Heart right ventricle (tissue), 16 donors: ENCODE data around the gene NRXN3. TPM values are rescaled to one million over a fixed set of nuclear protein-coding genes. Genes with fewer than 3 reads are reported as not detected.

Source experiments
- ATAC-seq, 8 donors: fragments of 200-7000 bp; cut with Tn5 transposase; one replicate each; pipeline ENCODE4 v1.9.1; 2020; ENCODE audit warnings: mild to moderate bottlenecking in 8 of 8, moderate library complexity in 8 of 8, moderate number of reproducible peaks in 1 of 8
- DNase-seq, 2 donors: peaks; one replicate each; pipeline ENCODE4 v3.0.0-alpha.2; 2020
- H3K27ac ChIP-seq, 10 donors: fragments of 200-600 bp; sonication (generic) in 2 of 10; one replicate each; pipeline versions ENCODE4 v1.5.0 to v1.8.0; 2020 to 2022; ENCODE audit warnings: mild to moderate bottlenecking in 3 of 10
- H3K27me3 ChIP-seq, 7 donors: fragments of 200-600 bp; one replicate each; pipeline ENCODE4 v1.8.0; 2021 to 2022; ENCODE audit warnings: mild to moderate bottlenecking in 2 of 7
- H3K36me3 ChIP-seq, 9 donors: fragments of 200-600 bp; sonication (generic) in 1 of 9; one replicate each; pipeline versions ENCODE4 v1.5.0 to v1.8.0; 2020 to 2022; ENCODE audit warnings: mild to moderate bottlenecking in 2 of 9
- H3K4me1 ChIP-seq, 9 donors: fragments of 200-600 bp; sonication (generic) in 1 of 9; one replicate each; pipeline versions ENCODE4 v1.5.0 to v1.8.0; 2020 to 2022; ENCODE audit warnings: mild to moderate bottlenecking in 4 of 9
- H3K4me3 ChIP-seq, 10 donors: fragments of 200-600 bp; sonication (generic) in 2 of 10; one replicate each; pipeline versions ENCODE4 v1.5.0 to v1.8.0; 2020 to 2022; ENCODE audit warnings: mild to moderate bottlenecking in 7 of 10, moderate library complexity in 2 of 10
- H3K9me3 ChIP-seq, 11 donors: fragments of 200-600 bp in 10 of 11; sonication (generic) in 2 of 11; one replicate each; pipeline versions ENCODE4 v1.5.0 to v1.8.0; 2013 to 2022; ENCODE audit warnings: mild to moderate bottlenecking in 2 of 11, control low read depth in 1 of 11, moderate library complexity in 1 of 11
- WGBS, 2 donors: extraction: QIAGEN DNeasy Blood & Tissue Kit; methylation state at CpG; one replicate each; pipeline ENCODE4 v1.1.7; 2013; ENCODE audit warnings: inconsistent platforms in 1 of 2; 5-methylcytosine and 5-hydroxymethylcytosine counted together
- intact Hi-C, 10 donors: fragments of 100-400 bp; cut with DNase I; formaldehyde crosslinking; loops; one replicate each; pipeline versions ENCODE4 v1.11.1 to v1.14.2; 2022
- polyA plus RNA-seq, 2 donors: library from polyadenylated mRNA; stranded (reverse); fragments of 200-250 nt; gene quantifications; one replicate each; pipeline ENCODE4 v1.2.3, GENCODE V29; 2013
- total RNA-seq, 10 donors: library from RNA; stranded (reverse); fragmentation: NEBNext Ultra II Directional in 3 of 10; extraction: Animal tissue kit (Norgen Biotek cat#: 25700) in 3 of 10; gene quantifications; one replicate each; pipeline versions ENCODE4 v1.2.1 to v1.2.4, GENCODE V29; 2021 to 2023
- TF ChIP-seq, protein P1 (sequence below), 9 donors: fragments of 200-600 bp; sonication (generic) in 2 of 9; IDR thresholded peaks; one replicate each; pipeline versions ENCODE4 v1.5.0 to v1.8.0; 2021 to 2022; ENCODE audit warnings: antibody characterized with exemption in 9 of 9, mild to moderate bottlenecking in 5 of 9, moderate library complexity in 1 of 9
- donor health status: Arrhythmogenic right ventricular cardiomyopathy.
- donor health status: ischemic (EF 13 %, LVEDD 7.1; RV severe dilation, severe dysfunction).
- donor health status: healthy with polysubstance abuse.
- donor health status: DM: no; HTN: yes; CAD: no.
- donor health status: DM: no; HTN: no; CAD: no.
- donor health status: ischemic (EF 25% LVEDD 6.9; RV normal size, moderate dysfunction).
- donor health status: ischemic (EF 25% LVEDD 5.7; RV mildly dilated, moderate dysfunction).
- donor health status: healthy.
- donor health status: DM: yes; HTN: yes; CAD: no.
- donor health status: Ischemic cardiomyopathy.
- donor health status: ischemic (EF 35%, LVEDD 5.7; RV mildly dilated, moderate dysfunction).
- donor health status: nonischemic (EF 11% LVEDD 7.7; RV severe dilation, severe dysfunction).
- donor health status: DM: yes; HTN: yes; CAD: no.
- donor health status: PGD.
- donor health status: ischemic (EF 29% LVEDD 5.4; RV normal size, mild dysfunction).
- donor health status: nonischemic (EF 23%, LVEDD 6.1; RV moderate dilation, normal function).

NRXN3 gene
- total and polyA plus RNA-seq, 12 donors: 0.23 to 1.8 (median 0.87) TPM

DNA sequence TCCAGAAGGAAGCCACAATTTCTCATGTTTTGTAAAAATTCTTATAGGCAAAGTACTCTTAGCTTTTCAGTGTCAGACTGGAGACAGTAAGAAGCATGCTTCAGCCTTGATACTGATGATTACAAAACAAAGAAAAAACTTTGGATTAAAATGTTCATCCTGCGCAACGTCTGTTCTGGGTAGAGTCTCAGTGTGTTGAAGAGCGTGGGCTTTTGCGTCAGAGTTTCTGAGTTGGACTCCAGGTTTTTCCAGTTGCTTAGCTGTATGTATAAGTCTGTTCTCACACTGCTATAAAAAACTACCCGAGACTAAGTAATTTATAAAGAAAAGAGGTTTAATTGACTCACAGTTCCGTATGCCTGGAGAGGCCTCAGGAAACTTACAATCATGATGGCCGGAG, 1533.0 kb downstream of the NRXN3 start:
- H3K36me3 ChIP-seq: no peaks in the 10 kb centered on the region
- H3K4me1 ChIP-seq: no peaks in the 10 kb centered on the region
- DNase-seq (no peak), ATAC-seq (no peak)
- H3K27ac ChIP-seq: no peak overlapping the region
- intact Hi-C loops: no loop called here
- no peak overlapping the region for H3K4me3 ChIP-seq
- no peaks in the 10 kb centered on the region for H3K9me3 ChIP-seq
- TF ChIP-seq, protein P1, sequence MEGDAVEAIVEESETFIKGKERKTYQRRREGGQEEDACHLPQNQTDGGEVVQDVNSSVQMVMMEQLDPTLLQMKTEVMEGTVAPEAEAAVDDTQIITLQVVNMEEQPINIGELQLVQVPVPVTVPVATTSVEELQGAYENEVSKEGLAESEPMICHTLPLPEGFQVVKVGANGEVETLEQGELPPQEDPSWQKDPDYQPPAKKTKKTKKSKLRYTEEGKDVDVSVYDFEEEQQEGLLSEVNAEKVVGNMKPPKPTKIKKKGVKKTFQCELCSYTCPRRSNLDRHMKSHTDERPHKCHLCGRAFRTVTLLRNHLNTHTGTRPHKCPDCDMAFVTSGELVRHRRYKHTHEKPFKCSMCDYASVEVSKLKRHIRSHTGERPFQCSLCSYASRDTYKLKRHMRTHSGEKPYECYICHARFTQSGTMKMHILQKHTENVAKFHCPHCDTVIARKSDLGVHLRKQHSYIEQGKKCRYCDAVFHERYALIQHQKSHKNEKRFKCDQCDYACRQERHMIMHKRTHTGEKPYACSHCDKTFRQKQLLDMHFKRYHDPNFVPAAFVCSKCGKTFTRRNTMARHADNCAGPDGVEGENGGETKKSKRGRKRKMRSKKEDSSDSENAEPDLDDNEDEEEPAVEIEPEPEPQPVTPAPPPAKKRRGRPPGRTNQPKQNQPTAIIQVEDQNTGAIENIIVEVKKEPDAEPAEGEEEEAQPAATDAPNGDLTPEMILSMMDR (IDR thresholded peaks at IDR 0.05): no peak
- H3K27me3 ChIP-seq: peaks cover 0 to 4% (median 0%) of the 10 kb centered on the region in 7 donors
- WGBS, 2 donors: 91 to 93% methylated on average over 7 of the region's 7 CpGs

DNA sequence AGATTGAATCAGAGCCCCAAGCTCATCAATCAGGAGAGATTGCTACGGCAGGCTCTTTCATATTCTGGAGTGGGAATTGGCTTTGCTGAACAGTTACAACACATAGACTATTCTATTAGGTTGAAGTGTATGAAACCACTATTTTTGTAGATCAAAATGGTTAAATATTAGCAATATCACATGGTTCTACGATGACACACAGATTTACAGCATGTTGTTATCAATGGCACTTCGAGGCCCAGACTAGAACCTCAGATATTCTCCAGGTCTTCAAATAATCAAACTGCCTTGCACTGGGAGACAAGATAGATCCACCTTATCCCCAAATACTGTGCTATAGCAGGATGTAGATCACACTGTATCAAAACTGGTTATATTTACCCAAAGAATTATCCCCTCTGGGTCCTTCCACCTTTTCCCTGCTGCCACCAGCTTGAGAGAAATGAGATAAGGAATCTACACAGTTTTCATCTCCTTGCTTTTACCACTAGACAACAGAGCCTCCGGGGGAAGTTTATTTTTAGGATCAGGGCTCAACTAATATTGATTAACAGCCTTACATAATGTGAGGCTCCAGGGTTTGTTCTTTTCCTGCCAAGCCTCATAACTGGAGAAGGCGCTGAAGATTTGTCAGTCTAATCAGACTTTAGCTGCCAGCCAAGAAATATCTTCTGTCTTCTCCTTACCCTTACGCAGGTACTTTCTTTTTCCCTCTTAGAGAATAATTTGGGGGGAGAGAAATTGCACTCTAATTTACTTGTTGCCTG, 1534.1 kb downstream of the NRXN3 start:
- H3K9me3 ChIP-seq: no peaks in the 10 kb centered on the region
- no peaks in the 10 kb centered on the region for H3K36me3 ChIP-seq
- no peaks in the 10 kb centered on the region for H3K4me1 ChIP-seq
- H3K4me3 ChIP-seq: no peak overlapping the region
- no peak for ATAC-seq
- DNase-seq: no peak
- TF ChIP-seq, protein P1 (IDR thresholded peaks at IDR 0.05): no peak
- intact Hi-C loops: no loop called here
- H3K27ac ChIP-seq: no peak overlapping the region
- 53 to 59% methylated on average over 6 of the region's 6 CpGs for WGBS, 2 donors
- H3K27me3 ChIP-seq: peaks cover 0 to 4% (median 0%) of the 10 kb centered on the region in 7 donors

DNA sequence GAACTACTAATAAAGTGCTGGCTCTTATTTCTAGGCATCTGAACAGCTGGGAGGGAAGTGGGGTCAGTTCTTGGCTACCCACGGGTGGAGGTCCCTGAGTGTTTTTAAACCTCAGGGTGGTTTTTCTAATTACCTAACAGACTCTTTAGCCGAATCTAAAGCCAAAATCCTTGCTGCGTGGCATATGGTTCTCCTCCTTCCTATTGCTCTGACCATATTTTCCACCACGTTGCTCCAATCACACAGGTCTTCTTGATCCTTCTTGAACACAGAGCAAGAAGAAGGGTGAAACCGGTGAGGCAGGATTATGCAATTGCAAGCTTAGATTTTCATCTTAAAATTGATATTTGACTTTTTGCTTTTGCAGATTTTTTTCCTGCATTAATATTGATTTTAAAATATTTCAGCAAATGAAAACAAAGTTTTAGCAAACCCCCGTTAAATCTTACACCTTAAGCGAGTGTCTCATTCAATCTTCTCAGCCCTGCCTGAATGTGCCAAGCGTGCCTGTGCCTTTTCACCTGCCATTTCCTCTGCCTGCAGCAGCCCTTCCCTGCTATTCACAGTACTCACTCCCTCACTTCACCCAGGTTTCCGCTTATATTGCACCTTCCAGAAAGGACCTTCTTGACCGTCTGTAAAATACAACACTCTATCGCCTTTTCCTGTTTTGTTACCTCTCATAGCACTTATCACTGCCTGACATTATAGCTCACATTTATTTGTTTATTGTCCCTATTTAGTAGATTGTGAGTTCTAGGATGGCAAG, 1535.1 kb downstream of the NRXN3 start:
- H3K4me3 ChIP-seq: no peak overlapping the region
- ATAC-seq: no peak
- H3K36me3 ChIP-seq: no peaks in the 10 kb centered on the region
- TF ChIP-seq, protein P1 (IDR thresholded peaks at IDR 0.05): no peak
- H3K27ac ChIP-seq: no peak overlapping the region
- 73 to 77% methylated on average over 11 of the region's 11 CpGs for WGBS, 2 donors
- no peaks in the 10 kb centered on the region for H3K4me1 ChIP-seq
- DNase-seq: no peak
- peaks cover 0 to 4% (median 0%) of the 10 kb centered on the region in 7 donors for H3K27me3 ChIP-seq
- H3K9me3 ChIP-seq: no peaks in the 10 kb centered on the region
- intact Hi-C loops: no loop called here

DNA sequence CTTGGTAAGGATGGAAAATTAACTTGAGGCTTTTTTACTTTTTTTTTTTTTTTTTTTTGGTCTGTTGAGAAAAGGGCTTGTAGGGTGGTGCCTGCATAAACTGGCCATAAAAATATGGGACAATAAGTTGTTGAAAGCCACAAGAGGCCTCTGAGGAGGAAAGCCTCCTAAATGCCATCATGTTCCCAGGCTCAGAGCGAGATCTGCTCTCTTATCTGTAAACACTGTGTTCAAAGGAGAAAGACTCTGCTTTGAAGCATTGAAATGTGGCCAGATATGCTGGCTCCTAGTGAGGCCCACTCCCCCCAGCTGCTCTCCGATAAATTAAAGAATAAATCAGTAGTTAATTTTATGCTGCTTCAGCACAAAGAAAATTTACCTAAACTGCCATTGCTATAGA, 1536.2 kb downstream of the NRXN3 start:
- 24 to 37% methylated on average over 2 of the region's 2 CpGs for WGBS, 2 donors
- Histone ChIP-seq H3K27me3 (peaks cover 0 to 4% (median 0%) of the 10 kb centered on the region in 7 donors), H3K27ac (no peak overlapping the region), H3K36me3 (no peaks in the 10 kb centered on the region), H3K4me1 (no peaks in the 10 kb centered on the region), H3K9me3 (no peaks in the 10 kb centered on the region), H3K4me3 (no peak overlapping the region)
- DNase-seq (no peak), ATAC-seq (no peak)
- intact Hi-C loops: no loop called here
- TF ChIP-seq, protein P1 (IDR thresholded peaks at IDR 0.05): no peak
